CD4-positive, alpha-beta memory T cell (primary cell): ENCODE measurements around the gene MRPL30. TPM values are rescaled to one million over a fixed set of nuclear protein-coding genes. Genes with fewer than 3 reads are reported as not detected.
A peak's percentile ranks its signal among the peaks of the same experiment; 100 is the strongest.
"Not testable (repeated sequence)": the region's sequence is repeated elsewhere in the genome, so short reads cannot be mapped to it uniquely, and the experiment has no call there.

Experiments
- CTCF ChIA-PET: fragments of 350-600 bp; sonication (Branson Sonifier 250); formaldehyde crosslinking; loops from one replicate; lab custom pipeline; 2021; ENCODE audit warnings: inconsistent platforms; ENCODE audit not compliant: partially characterized antibody; lab: Charles Lee
- POLR2A ChIA-PET: fragments of 350-600 bp; sonication (Branson Sonifier 250); formaldehyde crosslinking; loops from one replicate; lab custom pipeline; 2021; ENCODE audit not compliant: partially characterized antibody; lab: Charles Lee
- DNase-seq, 5 donors: peaks; one replicate each; pipeline versions ENCODE4 v3.0.0 to v3.0.0-alpha.2; 2020 to 2022; ENCODE audit warnings: mixed read lengths in 1 of 5
- H3K27ac ChIP-seq: one replicate; pipeline ENCODE4 v1.7.0; 2013; ENCODE audit warnings: low read depth, low read length
- H3K27me3 ChIP-seq: 2 replicates; pipeline ENCODE4 v1.7.0; 2013; ENCODE audit warnings: mild to moderate bottlenecking, low read length, moderate library complexity; ENCODE audit not compliant: insufficient read depth
- H3K36me3 ChIP-seq: 2 replicates; pipeline ENCODE4 v1.7.0; 2013; ENCODE audit warnings: mild to moderate bottlenecking, low read length, moderate library complexity; ENCODE audit not compliant: insufficient read depth
- H3K4me1 ChIP-seq: 2 replicates; pipeline ENCODE4 v1.7.0; 2013; ENCODE audit warnings: mild to moderate bottlenecking, low read length, moderate library complexity; ENCODE audit not compliant: insufficient read depth
- H3K4me3 ChIP-seq, 2 donors: one replicate each; pipeline ENCODE4 v1.7.0; 2013; ENCODE audit warnings: low read length in 2 of 2, mild to moderate bottlenecking in 1 of 2
- H3K9me3 ChIP-seq, 2 donors: one replicate each; pipeline ENCODE4 v1.7.0; 2013; ENCODE audit warnings: low read length in 2 of 2, control low read depth in 1 of 2; ENCODE audit not compliant: control insufficient read depth in 1 of 2
- H3K27ac Mint-ChIP-seq, 7 donors: one replicate each; pipeline ENCODE4 v1.8.0; 2020 to 2021; ENCODE audit warnings: mixed read lengths in 7 of 7, mild to moderate bottlenecking in 6 of 7, inconsistent platforms in 3 of 7, moderate library complexity in 3 of 7
- H3K27me3 Mint-ChIP-seq, 2 donors: one replicate each; pipeline ENCODE4 v1.8.0; 2020 to 2021; ENCODE audit warnings: mixed read lengths in 2 of 2
- H3K36me3 Mint-ChIP-seq, 2 donors: one replicate each; pipeline ENCODE4 v1.8.0; 2020 to 2021; ENCODE audit warnings: mixed read lengths in 2 of 2, inconsistent platforms in 1 of 2, mild to moderate bottlenecking in 1 of 2
- H3K4me1 Mint-ChIP-seq, 4 donors: one replicate each; pipeline ENCODE4 v1.8.0; 2020 to 2021; ENCODE audit warnings: mixed read lengths in 4 of 4, mild to moderate bottlenecking in 1 of 4
- H3K4me3 Mint-ChIP-seq, 8 donors: one replicate each; pipeline ENCODE4 v1.8.0; 2020 to 2021; ENCODE audit warnings: mixed read lengths in 8 of 8, mild to moderate bottlenecking in 7 of 8, moderate library complexity in 6 of 8, inconsistent platforms in 3 of 8
- H3K9me3 Mint-ChIP-seq, 8 donors: one replicate each; pipeline ENCODE4 v1.8.0; 2020 to 2021; ENCODE audit warnings: mixed read lengths in 8 of 8, mild to moderate bottlenecking in 5 of 8, inconsistent platforms in 3 of 8, moderate library complexity in 1 of 8
- intact Hi-C: fragments of 100-400 bp; cut with micrococcal nuclease; formaldehyde crosslinking; loops from one replicate; pipeline ENCODE4 v1.15.1; 2023
- polyA plus RNA-seq, 2 donors: library from polyadenylated mRNA; unstranded; fragments of 300-500 nt; fragmentation: Illumina TruSeq; gene quantifications; one replicate each; pipeline ENCODE4 v1.2.3, GENCODE V29; 2021
- total RNA-seq, 2 experiments: library from RNA; stranded (reverse); gene quantifications; one replicate each; pipeline ENCODE4 v1.2.3, GENCODE V29; 2021

The MRPL30 gene
- total and polyA plus RNA-seq, 4 experiments from 2014 or later, result 12.4 to 22.7 (median 18.6) TPM

DNA sequence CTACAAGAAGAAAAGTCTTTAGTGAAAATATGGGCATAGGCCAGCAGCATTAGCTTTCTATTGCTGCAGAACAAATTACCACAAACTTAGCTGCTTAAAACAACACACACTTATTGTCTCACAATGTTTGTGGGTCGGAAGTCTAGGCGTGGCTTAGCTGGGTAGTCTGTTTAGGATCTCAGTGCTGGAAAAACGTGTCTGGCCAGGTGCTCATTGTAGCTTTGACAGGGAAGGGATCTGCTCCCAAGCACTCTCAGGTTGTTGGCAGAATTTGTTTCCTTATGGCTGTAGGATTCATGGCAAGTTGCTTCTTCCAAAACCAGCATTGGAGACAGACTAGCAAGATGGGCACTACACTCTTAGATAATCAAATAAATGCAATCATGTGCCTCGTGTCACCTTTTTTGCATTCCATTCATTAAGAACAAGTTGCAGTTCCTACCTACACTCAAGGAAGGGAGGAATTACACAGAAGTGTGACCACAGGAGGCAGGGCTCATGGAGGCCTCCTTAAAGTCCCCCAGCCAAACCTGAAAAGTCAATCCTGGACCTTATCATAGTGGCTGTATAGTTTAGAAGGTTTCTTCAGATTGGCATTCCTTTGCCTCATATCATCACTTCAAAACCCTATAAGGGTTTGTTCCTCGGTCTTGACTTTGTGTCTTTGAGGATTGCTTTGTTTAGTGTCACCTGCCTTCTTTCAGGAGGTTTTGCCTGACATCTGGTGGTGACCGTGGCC is 17.3 kb downstream of the MRPL30 start:
- Histone ChIP-seq H3K36me3 (peaks cover 27% of the 10 kb centered on the region), H3K27me3 (no peaks in the 10 kb centered on the region), H3K4me3 (no peak overlapping the region), H3K9me3 (no peaks in the 10 kb centered on the region), H3K27ac (no peak overlapping the region), H3K4me1 (no peaks in the 10 kb centered on the region)
- CTCF ChIA-PET, result no interaction called here
- no peaks in the 10 kb centered on the region for H3K27me3 Mint-ChIP-seq
- peaks cover 12 to 32% of the 10 kb centered on the region in 2 donors for H3K36me3 Mint-ChIP-seq
- POLR2A ChIA-PET, result interaction anchor here (0.6 kb wide), 1 partner anchor 547 kb away, joined by 3 read pairs; no protein-coding TSS in a partner anchor
- H3K4me1 Mint-ChIP-seq, result peaks cover 0 to 4% (median under 1%) of the 10 kb centered on the region in 4 donors
- intact Hi-C loops, result no loop called here
- peak overlapping the region in 5 of 7 donors; percentile 20 to 73 (median 46) for H3K27ac Mint-ChIP-seq
- DNase-seq, result no peak
- no peak overlapping the region for H3K4me3 Mint-ChIP-seq
- H3K9me3 Mint-ChIP-seq, result peaks cover 0 to 3% (median 0%) of the 10 kb centered on the region in 8 donors

DNA sequence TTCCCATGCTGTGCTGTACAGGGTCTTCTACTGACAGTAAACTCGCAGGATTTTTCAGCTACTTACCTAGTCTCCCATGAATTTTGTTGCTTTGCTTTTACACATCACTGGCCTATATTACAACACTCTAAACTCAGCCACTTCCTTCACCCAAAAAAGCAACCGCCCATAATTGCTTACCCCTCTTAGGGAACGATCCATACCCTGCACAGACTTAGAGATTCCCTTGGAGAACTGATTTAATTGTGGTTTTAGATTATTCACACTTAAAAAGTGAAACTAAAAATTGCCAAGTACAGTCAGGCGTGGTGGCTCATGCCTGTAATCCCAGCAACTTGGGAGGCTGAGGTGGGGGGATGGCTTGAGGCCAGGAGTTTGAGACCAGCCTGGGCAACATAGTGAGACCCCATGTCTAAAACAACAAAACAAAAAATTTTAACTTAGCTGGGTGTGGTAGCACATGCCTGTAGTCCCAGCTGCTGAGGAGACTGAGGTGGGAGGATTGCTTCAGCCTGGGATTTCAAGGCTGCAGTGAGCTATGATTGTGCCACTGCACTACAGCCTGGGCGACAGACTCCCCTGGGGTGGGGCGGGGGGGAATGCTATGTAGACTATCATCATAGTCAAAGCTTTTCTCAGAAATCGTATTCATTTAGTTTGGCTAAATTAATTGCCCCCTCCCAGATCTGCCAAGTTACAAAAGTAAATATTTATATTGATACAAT is 19.3 kb downstream of the MRPL30 start:
- H3K9me3 Mint-ChIP-seq, result peaks cover 0 to 3% (median 0%) of the 10 kb centered on the region in 8 donors
- no peak for DNase-seq
- CTCF ChIA-PET, result no interaction called here

GRCh38 chr2:99201959-99202678 is 21.1 kb downstream of the MRPL30 start:
- Histone ChIP-seq H3K4me1 (no peaks in the 10 kb centered on the region), H3K36me3 (peaks cover 10% of the 10 kb centered on the region), H3K27me3 (no peaks in the 10 kb centered on the region), H3K27ac (no peak overlapping the region), H3K9me3 (no peaks in the 10 kb centered on the region), H3K4me3 (no peak overlapping the region)
- H3K27me3 Mint-ChIP-seq, result no peaks in the 10 kb centered on the region
- intact Hi-C loops, result no loop called here
- peak overlapping the region in 4 of 7 donors; percentile 44 to 88 (median 56) for H3K27ac Mint-ChIP-seq
- DNase-seq, result no peak
- ChIA-PET CTCF (no interaction called here), POLR2A (no interaction called here)
- H3K36me3 Mint-ChIP-seq, result peaks cover 8% of the 10 kb centered on the region in 2 donors
- peaks cover 0 to 4% (median under 1%) of the 10 kb centered on the region in 4 donors for H3K4me1 Mint-ChIP-seq
- peaks cover 0 to 16% (median 9%) of the 10 kb centered on the region in 8 donors for H3K9me3 Mint-ChIP-seq
- H3K4me3 Mint-ChIP-seq, result no peak overlapping the region

More for the DNA sequence above, 19.3 kb downstream of the MRPL30 start:
- Histone ChIP-seq H3K27me3 (no peaks in the 10 kb centered on the region), H3K27ac (no peak overlapping the region), H3K36me3 (peaks cover 26% of the 10 kb centered on the region), H3K4me1 (no peaks in the 10 kb centered on the region), H3K4me3 (no peak overlapping the region), H3K9me3 (no peaks in the 10 kb centered on the region)
- H3K27me3 Mint-ChIP-seq, result no peaks in the 10 kb centered on the region
- no peak overlapping the region for H3K4me3 Mint-ChIP-seq
- H3K27ac Mint-ChIP-seq, result peak overlapping the region in 5 of 7 donors; percentile 22 to 81 (median 65)
- POLR2A ChIA-PET, result no interaction called here
- peaks cover 0 to 4% (median under 1%) of the 10 kb centered on the region in 4 donors for H3K4me1 Mint-ChIP-seq
- intact Hi-C loops, result no loop called here
- H3K36me3 Mint-ChIP-seq, result peaks cover 8 to 27% of the 10 kb centered on the region in 2 donors

DNA sequence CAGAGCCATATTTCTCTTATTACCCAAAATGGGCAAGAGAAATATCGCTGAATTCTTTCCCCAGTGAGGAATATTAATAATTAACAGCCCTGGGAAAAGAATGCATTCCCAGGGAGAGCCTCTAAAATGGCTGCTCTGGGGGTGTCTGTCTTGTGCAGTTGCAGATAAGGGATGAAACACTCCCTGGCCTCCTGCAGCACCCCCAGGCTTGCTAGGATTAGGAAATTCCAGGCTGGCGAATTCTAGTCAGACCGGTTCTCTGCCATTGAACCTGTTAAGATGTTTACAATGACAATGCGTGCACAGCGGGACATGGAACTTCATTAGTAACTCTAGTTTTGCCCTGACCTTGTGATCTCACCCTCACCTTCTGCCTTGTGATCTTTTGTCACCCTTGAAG is 24.5 kb downstream of the MRPL30 start:
- peaks cover 0 to 2% (median 0%) of the 10 kb centered on the region in 4 donors for H3K4me1 Mint-ChIP-seq
- H3K27ac ChIP-seq, result no peak overlapping the region
- POLR2A ChIA-PET, result no interaction called here
- H3K9me3 ChIP-seq, result no peaks in the 10 kb centered on the region
- H3K4me3 ChIP-seq, result no peak overlapping the region
- H3K27me3 ChIP-seq, result no peaks in the 10 kb centered on the region
- no peak overlapping the region for H3K4me3 Mint-ChIP-seq
- intact Hi-C loops, result no loop called here
- no peak overlapping the region for H3K27ac Mint-ChIP-seq
- no peaks in the 10 kb centered on the region for H3K27me3 Mint-ChIP-seq
- peaks cover 9 to 34% of the 10 kb centered on the region in 2 donors for H3K36me3 Mint-ChIP-seq
- H3K4me1 ChIP-seq, result no peaks in the 10 kb centered on the region
- peaks cover 0 to 16% (median 10%) of the 10 kb centered on the region in 8 donors for H3K9me3 Mint-ChIP-seq
- CTCF ChIA-PET, result no interaction called here
- DNase-seq, result no peak
- H3K36me3 ChIP-seq, result no peaks in the 10 kb centered on the region

DNA sequence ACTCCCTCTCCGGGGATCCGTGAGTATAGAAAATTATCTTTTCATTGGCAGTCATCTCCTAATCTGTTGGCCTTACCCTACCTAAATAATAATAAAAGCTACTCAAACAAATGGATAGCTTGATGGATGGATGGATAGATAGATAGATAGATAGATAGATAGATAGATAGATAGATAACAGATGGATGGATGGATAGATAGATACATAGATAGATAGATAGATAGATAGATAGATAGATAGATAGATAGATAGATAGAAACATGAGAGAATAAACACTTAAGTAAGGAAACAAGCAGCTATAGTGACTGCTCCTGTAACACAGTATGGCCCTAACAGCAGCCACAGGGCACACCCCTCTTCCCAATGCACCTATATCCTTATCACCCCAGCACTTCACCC is 35.1 kb downstream of the MRPL30 start:
- Mint-ChIP-seq H3K27ac (no peak overlapping the region), H3K27me3 (no peaks in the 10 kb centered on the region), H3K4me3 (no peak overlapping the region), H3K9me3 (no peaks in the 10 kb centered on the region), H3K36me3 (peaks cover 16 to 35% of the 10 kb centered on the region in 2 donors), H3K4me1 (no peaks in the 10 kb centered on the region)
- no peak overlapping the region for H3K27ac ChIP-seq
- no peaks in the 10 kb centered on the region for H3K9me3 ChIP-seq
- H3K36me3 ChIP-seq, result no peaks in the 10 kb centered on the region
- H3K4me3 ChIP-seq, result no peak overlapping the region
- POLR2A ChIA-PET, result no interaction called here
- H3K4me1 ChIP-seq, result no peaks in the 10 kb centered on the region
- CTCF ChIA-PET, result no interaction called here
- no peaks in the 10 kb centered on the region for H3K27me3 ChIP-seq
- no peak for DNase-seq
- intact Hi-C loops, result no loop called here

DNA sequence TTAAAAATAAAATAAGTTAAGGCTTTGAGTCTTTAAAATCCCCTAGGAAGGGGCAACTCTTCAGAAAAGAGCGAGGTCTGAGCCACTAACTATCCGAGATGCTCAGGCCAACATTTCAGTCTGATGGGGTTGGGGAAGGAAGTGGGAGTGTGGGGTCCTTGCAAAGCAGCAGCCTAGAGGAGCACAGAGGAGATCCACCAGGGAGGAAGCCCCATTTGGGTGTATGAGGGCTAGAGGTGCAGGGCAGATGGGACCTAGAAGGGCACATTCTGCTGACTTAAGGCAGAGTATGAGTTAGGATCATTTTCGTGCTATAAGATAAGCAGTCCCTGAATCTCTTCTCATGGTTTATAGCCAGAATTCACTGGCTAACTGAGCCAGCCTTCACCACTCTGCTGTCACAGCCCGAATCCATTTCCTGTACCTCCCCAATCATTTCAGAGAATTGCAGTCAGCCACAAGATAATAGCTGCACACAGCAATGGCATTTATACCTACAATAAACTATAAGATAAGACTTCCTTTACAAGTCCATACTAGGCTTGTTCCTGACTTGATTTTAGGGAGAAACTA is 37.0 kb downstream of the MRPL30 start:
- no peaks in the 10 kb centered on the region for H3K27me3 ChIP-seq
- no peaks in the 10 kb centered on the region for H3K9me3 Mint-ChIP-seq
- no peaks in the 10 kb centered on the region for H3K9me3 ChIP-seq
- DNase-seq, result no peak
- no peaks in the 10 kb centered on the region for H3K27me3 Mint-ChIP-seq
- no peaks in the 10 kb centered on the region for H3K4me1 Mint-ChIP-seq
- H3K4me3 ChIP-seq, result no peak overlapping the region
- H3K36me3 ChIP-seq, result no peaks in the 10 kb centered on the region
- H3K4me3 Mint-ChIP-seq, result no peak overlapping the region
- ChIA-PET CTCF (no interaction called here), POLR2A (no interaction called here)
- no peaks in the 10 kb centered on the region for H3K4me1 ChIP-seq
- H3K27ac ChIP-seq, result no peak overlapping the region
- intact Hi-C loops, result no loop called here
- H3K27ac Mint-ChIP-seq, result no peak overlapping the region
- H3K36me3 Mint-ChIP-seq, result peaks cover 25 to 46% of the 10 kb centered on the region in 2 donors

GRCh38 chr2:99233177-99233576 is 52.2 kb downstream of the MRPL30 start:
- H3K27me3 ChIP-seq, H3K36me3 ChIP-seq, H3K27me3 Mint-ChIP-seq, CTCF ChIA-PET, H3K27ac ChIP-seq, POLR2A ChIA-PET, H3K27ac Mint-ChIP-seq, H3K9me3 ChIP-seq, DNase-seq, intact Hi-C loops, H3K4me1 ChIP-seq, H3K4me3 Mint-ChIP-seq, H3K36me3 Mint-ChIP-seq, H3K4me1 Mint-ChIP-seq, H3K4me3 ChIP-seq: not testable (repeated sequence)
- H3K9me3 Mint-ChIP-seq, result peaks cover 2 to 31% (median 25%) of the 10 kb centered on the region in 8 donors
